Stimulated activated naive CD8-positive, alpha-beta T cell treated with anti-CD3 and anti-CD28 coated beads, Interleukin-15, Interleukin-2, amounts not matched to agents 100 U/mL and 50 U/mL, for 24 hours (primary cell): ENCODE data around the gene PDE4B.

ENCODE experiments used
- ATAC-seq: fragments of 150-1000 bp; cut with Tn5 transposase; one replicate; pipeline ENCODE4 v1.10.0; 2021
- DNase-seq: peaks from one replicate; pipeline ENCODE4 v3.0.0; 2021

PDE4B gene

DNA sequence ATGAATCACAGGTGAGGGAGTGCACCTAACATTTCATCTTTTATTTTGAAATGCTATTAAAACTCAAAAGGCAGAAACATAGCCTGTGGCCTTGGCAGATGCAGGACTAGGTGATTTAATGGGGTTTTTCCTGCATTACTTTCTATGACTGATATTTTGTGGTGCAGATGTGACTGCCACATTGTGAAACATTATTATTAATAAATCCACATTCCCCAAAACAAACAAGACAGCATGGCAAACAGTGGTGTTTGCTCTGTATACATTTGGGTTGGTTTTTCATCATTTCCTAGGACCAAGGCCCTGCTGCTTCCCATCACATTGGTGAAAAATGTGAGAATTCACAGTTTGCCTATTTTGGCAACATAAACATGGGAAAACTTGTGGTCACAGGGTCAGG lies 493.6 kb downstream of the PDE4B start:
- ATAC-seq (no peak), DNase-seq (no peak)

DNA sequence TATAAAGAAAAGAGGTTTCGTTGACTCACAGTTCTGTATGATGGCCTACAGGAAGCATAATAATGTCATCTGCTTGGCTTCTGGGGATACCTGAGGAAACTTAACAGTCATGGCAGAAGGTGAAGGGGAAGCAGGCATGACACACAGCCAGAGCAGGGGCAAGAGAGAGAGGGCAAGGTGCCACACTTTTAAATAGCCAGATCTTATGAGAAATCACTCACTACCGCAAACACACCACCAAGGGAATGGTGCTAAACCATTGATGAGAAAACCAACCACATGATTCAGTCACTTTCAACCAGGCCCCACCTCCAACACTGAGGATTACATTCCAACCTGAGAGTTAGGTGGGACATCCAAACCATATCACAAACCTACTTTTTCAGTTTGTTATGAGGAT lies 495.4 kb downstream of the PDE4B start:
- DNase-seq (no peak), ATAC-seq (peak; percentile 63)

- DNase-seq (no peak), ATAC-seq (no peak)
Observed at GRCh38 chr1:66290761-66291530, 498.3 kb downstream of the PDE4B start.

GRCh38 chr1:66291531-66291864 lies 498.8 kb downstream of the PDE4B start:
- no peak for ATAC-seq
- no peak for DNase-seq

- no peak for ATAC-seq
- DNase-seq, result no peak
Observed at GRCh38 chr1:66292305-66292704, 499.6 kb downstream of the PDE4B start.

GRCh38 chr1:66292944-66293343 lies 500.2 kb downstream of the PDE4B start:
- ATAC-seq (no peak), DNase-seq (no peak)

- no peak for DNase-seq
Observed at GRCh38 chr1:66294707-66295370, 502.1 kb downstream of the PDE4B start.

DNA sequence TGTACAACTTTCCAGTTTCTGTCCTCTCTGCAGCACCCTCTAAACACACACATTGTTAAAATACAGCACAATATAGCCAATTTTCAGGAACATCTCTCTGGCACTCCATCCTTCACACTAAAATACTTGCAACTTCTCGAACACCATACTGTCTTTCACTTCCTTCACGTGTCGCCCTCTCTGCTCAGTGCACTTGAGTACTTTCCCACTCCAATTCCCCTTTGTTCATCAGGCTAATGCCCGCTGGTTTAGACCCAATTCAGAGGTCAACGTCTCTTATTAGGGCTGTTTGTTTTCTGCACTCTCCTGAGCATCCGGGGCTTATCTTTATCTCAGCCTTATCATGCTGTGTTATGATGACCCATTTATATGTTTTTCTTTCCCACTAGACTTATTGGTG lies 503.1 kb downstream of the PDE4B start:
- DNase-seq, result no peak
- no peak for ATAC-seq

More at GRCh38 chr1:66294707-66295370, 502.1 kb downstream of the PDE4B start:
- peak; percentile 82 for ATAC-seq

- DNase-seq (no peak), ATAC-seq (no peak)
Observed at GRCh38 chr1:66296370-66296769, 503.7 kb downstream of the PDE4B start.

- no peak for DNase-seq
- ATAC-seq, result no peak
Observed at GRCh38 chr1:66296951-66297350, 504.3 kb downstream of the PDE4B start.

- ATAC-seq, result no peak
- DNase-seq, result no peak
Observed at GRCh38 chr1:66298464-66298863, 505.8 kb downstream of the PDE4B start.

DNA sequence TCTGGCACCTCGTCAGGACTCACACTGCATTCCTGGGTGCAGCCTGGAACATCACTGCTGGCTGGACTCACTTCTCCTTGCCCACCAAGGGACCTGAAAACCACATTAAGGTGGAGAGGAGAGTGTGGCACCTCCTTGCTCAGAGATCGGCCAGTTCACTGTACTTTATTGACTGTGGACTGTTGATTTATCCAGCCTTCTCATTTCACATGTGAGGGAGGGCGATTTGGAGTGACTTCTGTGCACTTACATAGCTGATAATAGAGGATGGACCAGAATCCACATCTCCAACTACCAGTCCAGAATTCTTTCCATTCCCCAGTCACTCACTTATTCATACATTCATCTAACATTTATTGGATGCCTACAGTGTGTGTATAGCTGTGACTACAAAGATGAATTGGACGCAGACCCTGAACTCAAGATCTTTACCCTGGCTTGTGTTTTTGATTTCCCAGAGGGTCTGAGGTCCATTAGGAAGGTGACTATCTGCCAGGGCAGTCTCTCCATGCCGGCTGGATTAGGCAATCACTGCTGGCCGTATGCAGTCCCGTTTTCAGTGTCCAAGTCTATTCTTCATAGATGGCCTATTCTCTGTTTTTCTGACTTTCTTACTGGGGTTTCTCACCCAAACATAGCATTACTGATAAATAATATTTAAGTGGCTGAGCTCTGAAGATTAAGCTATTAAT lies 507.7 kb downstream of the PDE4B start:
- ATAC-seq (no peak), DNase-seq (no peak)

- DNase-seq, result peak; percentile 40
- peak; percentile 92 for ATAC-seq
Observed at GRCh38 chr1:66300972-66301451, 508.3 kb downstream of the PDE4B start.

DNA sequence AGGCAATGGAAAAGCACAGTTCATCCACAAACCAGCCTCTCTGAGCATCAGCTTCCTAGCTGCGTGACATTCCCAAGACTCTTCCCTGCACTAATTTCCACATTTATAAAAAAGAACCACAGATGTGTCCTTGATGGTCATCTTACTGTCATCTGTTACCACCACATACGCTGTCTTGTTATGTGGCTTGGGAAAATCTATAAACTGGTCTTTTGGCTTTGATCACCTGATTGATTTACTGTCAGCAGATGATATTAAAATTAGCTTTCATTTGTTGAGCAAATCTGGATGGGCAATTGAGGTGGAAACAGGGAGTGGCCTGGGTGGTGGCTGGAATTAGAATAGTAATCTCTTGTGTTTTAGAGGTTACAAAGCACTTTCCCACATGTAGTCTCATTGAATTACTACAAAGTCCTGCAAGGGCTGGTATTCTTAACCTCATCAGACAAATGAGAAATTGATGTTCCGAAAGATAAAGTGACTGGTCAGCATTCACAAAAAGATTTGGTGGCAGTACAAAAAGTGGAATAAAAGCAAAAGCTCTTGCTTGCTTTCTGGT lies 509.6 kb downstream of the PDE4B start:
- DNase-seq, result no peak
- ATAC-seq, result no peak

GRCh38 chr1:66302815-66303214 lies 510.1 kb downstream of the PDE4B start:
- no peak for ATAC-seq
- DNase-seq, result no peak

- DNase-seq (no peak), ATAC-seq (no peak)
Observed at GRCh38 chr1:66303646-66304045, 511.0 kb downstream of the PDE4B start.

GRCh38 chr1:66304128-66304527 lies 511.4 kb downstream of the PDE4B start:
- ATAC-seq (no peak), DNase-seq (no peak)

DNA sequence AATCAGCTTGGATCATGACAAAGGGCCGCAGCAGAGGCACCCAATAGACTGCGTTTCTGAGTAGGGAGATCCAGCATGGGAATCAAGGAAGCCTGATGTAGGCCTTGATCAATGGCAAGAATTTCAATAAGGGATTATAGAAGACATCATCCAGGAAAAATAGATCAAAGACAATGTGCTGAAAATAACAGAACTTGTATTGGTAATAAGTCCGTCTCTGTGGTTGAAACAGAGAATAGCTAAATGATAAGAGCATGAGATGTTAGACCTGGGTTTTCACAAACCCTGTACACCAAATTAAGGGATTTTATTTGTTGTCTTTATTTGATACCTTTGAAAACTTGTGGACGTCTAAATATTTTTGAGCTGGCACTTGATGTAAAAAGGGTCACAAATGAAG lies 513.2 kb downstream of the PDE4B start:
- no peak for DNase-seq
- no peak for ATAC-seq

DNA sequence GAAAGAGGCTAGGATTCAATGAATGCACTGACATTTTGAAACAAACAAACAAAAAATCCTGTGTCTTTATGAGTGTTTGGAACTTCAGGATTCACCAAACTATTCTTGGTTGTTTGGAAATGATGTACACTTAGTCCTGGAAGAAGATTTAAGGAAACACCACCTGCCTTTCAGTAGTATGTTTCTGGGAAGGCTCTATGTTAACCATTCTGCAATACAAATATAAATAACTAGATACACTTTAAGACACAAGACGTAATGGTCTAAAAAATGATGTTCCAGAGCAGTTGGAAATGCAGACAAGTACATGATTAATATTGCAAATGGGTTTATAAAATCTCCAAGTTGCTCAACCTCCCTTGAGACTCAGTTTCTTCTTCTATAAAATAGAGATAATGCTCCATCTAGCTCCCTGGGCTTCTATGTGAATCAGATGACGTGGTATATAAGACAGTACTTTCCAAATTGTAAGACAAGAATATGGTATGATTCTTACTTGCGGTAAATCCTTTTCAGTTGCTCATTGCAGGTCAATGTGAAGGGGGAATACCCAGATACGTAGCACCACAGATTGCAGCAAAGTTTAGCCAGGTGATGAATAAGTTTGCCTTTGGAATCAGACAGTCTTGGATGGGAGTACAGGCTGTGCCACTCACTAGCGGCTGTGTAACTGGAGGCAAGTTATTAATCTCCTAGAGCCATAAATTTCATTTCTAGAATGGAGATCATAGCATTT lies 516.5 kb downstream of the PDE4B start:
- no peak for DNase-seq
- no peak for ATAC-seq

GRCh38 chr1:66311092-66311491 lies 518.4 kb downstream of the PDE4B start:
- DNase-seq, result no peak
- no peak for ATAC-seq

DNA sequence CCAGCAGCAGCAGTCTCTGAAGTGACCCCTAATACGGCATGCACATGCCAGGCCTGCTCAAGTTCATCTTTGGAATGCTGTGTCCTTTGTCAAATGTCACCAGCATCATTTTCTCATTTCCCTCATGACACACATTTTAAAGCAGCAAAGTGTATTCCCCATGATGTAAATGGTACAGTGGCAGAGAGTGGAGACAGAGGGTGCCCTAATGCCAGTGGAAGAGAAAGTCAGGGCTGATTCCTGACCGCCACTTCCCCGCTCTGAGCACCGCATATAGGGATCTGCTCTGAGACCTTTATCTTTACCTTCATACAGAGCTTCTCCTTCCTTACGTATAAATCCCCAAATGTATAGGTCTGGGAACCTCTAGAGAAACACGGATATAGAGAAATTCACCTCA lies 518.9 kb downstream of the PDE4B start:
- ATAC-seq (no peak), DNase-seq (no peak)

- no peak for DNase-seq
Observed at GRCh38 chr1:66312271-66312990, 519.7 kb downstream of the PDE4B start.

More at GRCh38 chr1:66312271-66312990, 519.7 kb downstream of the PDE4B start:
- no peak for ATAC-seq
